GM11168 (cell line): ENCODE results near the gene CLCN6.

ENCODE experiments used
- in situ Hi-C: fragments of 300-500 bp; cut with MboI; formaldehyde crosslinking; loops from one replicate; pipeline ENCODE4 v1.12.0; 2022; ENCODE audit warnings: low sequenced_read_pairs; ENCODE audit not compliant: unreplicated experiment

Gene CLCN6

GRCh38 chr1:11845641-11846335 lies 39.8 kb downstream of the CLCN6 start:
- in situ Hi-C loops = loop anchor here (10.0 kb wide), 1 partner anchor 119 kb away; no protein-coding TSS in a partner anchor

GRCh38 chr1:11847667-11848372 lies 41.8 kb downstream of the CLCN6 start, which contains the start of gene NPPA:
Gene NPPA, minus strand, starts transcription at chr1:11847783. Its CDS starts 99 bp downstream, at chr1:11847684.
- in situ Hi-C loops = loop anchor here (10.0 kb wide), 1 partner anchor 117 kb away; no protein-coding TSS in a partner anchor

GRCh38 chr1:11848373-11848700 lies 42.3 kb downstream of the CLCN6 start:
- in situ Hi-C loops = loop anchor here (10.0 kb wide), 1 partner anchor 116 kb away; no protein-coding TSS in a partner anchor

- in situ Hi-C loops = no loop called here
Observed at GRCh38 chr1:11850156-11850555, 44.2 kb downstream of the CLCN6 start.

GRCh38 chr1:11851180-11851579 lies 45.2 kb downstream of the CLCN6 start:
- in situ Hi-C loops = no loop called here

GRCh38 chr1:11854519-11854918 lies 48.5 kb downstream of the CLCN6 start:
- in situ Hi-C loops = no loop called here

- in situ Hi-C loops = no loop called here
Observed at GRCh38 chr1:11855430-11855829, 49.4 kb downstream of the CLCN6 start.

- in situ Hi-C loops = no loop called here
Observed at GRCh38 chr1:11856698-11857097, 50.7 kb downstream of the CLCN6 start.

- in situ Hi-C loops = no loop called here
Observed at GRCh38 chr1:11857164-11857851, 51.3 kb downstream of the CLCN6 start.

- in situ Hi-C loops = no loop called here
Observed at GRCh38 chr1:11858158-11858557, 52.2 kb downstream of the CLCN6 start.

- in situ Hi-C loops = no loop called here
Observed at GRCh38 chr1:11858613-11858967, 52.6 kb downstream of the CLCN6 start, which contains the start of gene NPPB. Gene NPPB, minus strand, starts transcription at chr1:11858945. Its CDS starts 112 bp downstream, at chr1:11858833.

- in situ Hi-C loops = no loop called here
Observed at GRCh38 chr1:11858968-11859871, 53.2 kb downstream of the CLCN6 start.

- in situ Hi-C loops = no loop called here
Observed at GRCh38 chr1:11860083-11860482, 54.1 kb downstream of the CLCN6 start.

- in situ Hi-C loops = no loop called here
Observed at GRCh38 chr1:11860587-11860986, 54.6 kb downstream of the CLCN6 start.

- in situ Hi-C loops = no loop called here
Observed at GRCh38 chr1:11862890-11863289, 56.9 kb downstream of the CLCN6 start.

GRCh38 chr1:11868331-11868980 lies 62.5 kb downstream of the CLCN6 start:
- in situ Hi-C loops = no loop called here

- in situ Hi-C loops = no loop called here
Observed at GRCh38 chr1:11869104-11869503, 63.1 kb downstream of the CLCN6 start.

GRCh38 chr1:11869650-11870207 lies 63.7 kb downstream of the CLCN6 start:
- in situ Hi-C loops = no loop called here

- in situ Hi-C loops = no loop called here
Observed at GRCh38 chr1:11872545-11872944, 66.6 kb downstream of the CLCN6 start.
